DND-41 (cell line): Measurements from ENCODE around the gene BIN2.
A peak's percentile ranks its signal among the peaks of the same experiment; 100 is the strongest.

Experiments
- ATAC-seq: fragments of 200-7000 bp; cut with Tn5 transposase; 3 replicates; pipeline ENCODE4 v1.9.1; 2021; ENCODE audit warnings: low read depth; ENCODE audit not compliant: insufficient read depth
- DNase-seq: peaks from one replicate; pipeline ENCODE4 v3.0.0-alpha.2; 2020
- H2AFZ ChIP-seq: 2 replicates; pipeline ENCODE4 v1.6.0; 2012; ENCODE audit warnings: low read depth, low read length
- H3K27ac ChIP-seq: 2 replicates; pipeline ENCODE4 v1.5.1; 2012; ENCODE audit warnings: low read length, inconsistent platforms
- H3K27me3 ChIP-seq: fragments of 200-600 bp; sonication (generic); 2 replicates; pipeline ENCODE4 v1.6.0; 2012; ENCODE audit warnings: low read length, mild to moderate bottlenecking, inconsistent platforms; ENCODE audit not compliant: insufficient read depth, poor library complexity
- H3K36me3 ChIP-seq: 2 replicates; pipeline ENCODE4 v1.5.1; 2012; ENCODE audit warnings: low read length, inconsistent platforms; ENCODE audit not compliant: insufficient read depth
- H3K4me1 ChIP-seq: 2 replicates; pipeline ENCODE4 v1.5.1; 2012; ENCODE audit warnings: mild to moderate bottlenecking, low read length; ENCODE audit not compliant: insufficient read depth
- H3K4me2 ChIP-seq: 2 replicates; pipeline ENCODE4 v1.6.0; 2012; ENCODE audit warnings: mild to moderate bottlenecking, moderate library complexity, low read length, inconsistent platforms; ENCODE audit not compliant: insufficient read depth
- H3K4me3 ChIP-seq, 2 experiments: fragments of 200-600 bp in 1 of 2; shearing (Covaris generic) in 1 of 2; 2 replicates each; pipeline ENCODE4 v1.5.1; 2012 to 2016; ENCODE audit warnings: inconsistent platforms in 2 of 2, low read length in 2 of 2, mild to moderate bottlenecking in 2 of 2, low read depth in 1 of 2, moderate library complexity in 1 of 2
- H3K79me2 ChIP-seq: 2 replicates; pipeline ENCODE4 v1.6.0; 2012; ENCODE audit warnings: low read length, inconsistent platforms; ENCODE audit not compliant: insufficient read depth
- H3K9ac ChIP-seq: 2 replicates; pipeline ENCODE4 v1.6.0; 2012; ENCODE audit warnings: low read depth, mild to moderate bottlenecking, inconsistent platforms, low read length, moderate library complexity
- H3K9me3 ChIP-seq: 2 replicates; pipeline ENCODE4 v1.5.1; 2012; ENCODE audit warnings: low read length, moderate library complexity, mild to moderate bottlenecking, inconsistent platforms; ENCODE audit not compliant: insufficient read depth, severe bottlenecking
- H4K20me1 ChIP-seq: 2 replicates; pipeline ENCODE4 v1.6.0; 2012; ENCODE audit warnings: low read length; ENCODE audit not compliant: insufficient read depth
- EZH2 ChIP-seq: IDR thresholded peaks from 3 replicates; pipeline ENCODE4 v1.6.1; 2012; ENCODE audit warnings: borderline replicate concordance, low read depth, mild to moderate bottlenecking, moderate library complexity, low read length, inconsistent platforms; ENCODE audit not compliant: severe bottlenecking
- TF ChIP-seq, protein P1 (sequence below): IDR thresholded peaks from 2 replicates; pipeline ENCODE4 v1.5.1; 2012; ENCODE audit warnings: borderline replicate concordance, low read length, moderate library complexity, mild to moderate bottlenecking; ENCODE audit not compliant: poor library complexity, severe bottlenecking; ENCODE audit errors: extremely low read depth

BIN2 gene

DNA sequence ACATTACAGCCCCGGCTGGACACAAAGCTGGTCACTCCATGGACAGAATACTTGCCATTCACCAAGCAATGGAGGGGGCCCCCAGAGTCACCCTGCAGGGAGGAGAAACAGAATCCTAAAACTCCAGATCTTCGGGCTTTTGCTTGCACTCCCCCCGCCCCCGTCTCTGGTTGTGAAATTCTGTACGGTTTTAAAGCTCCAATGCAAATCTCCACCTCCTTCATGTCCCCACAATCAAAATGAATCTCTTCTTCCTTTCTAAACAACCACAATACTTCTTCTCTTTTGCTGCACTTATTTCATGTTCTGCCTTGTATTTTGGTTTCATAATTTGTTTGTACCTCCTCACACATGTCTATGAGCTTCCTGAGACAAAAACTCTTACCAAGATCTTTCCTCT lies 5.8 kb upstream of the BIN2 start:
- no peak overlapping the region for H3K4me2 ChIP-seq
- DNase-seq (no peak), ATAC-seq (no peak)
- no peaks in the 10 kb centered on the region for H4K20me1 ChIP-seq
- H3K27ac ChIP-seq, result peak overlapping the region; percentile 31; the same call in 1 of the 2 replicates
- H3K4me3 ChIP-seq, result no peak overlapping the region
- H3K27me3 ChIP-seq, result no peaks in the 10 kb centered on the region
- H3K79me2 ChIP-seq, result no peaks in the 10 kb centered on the region
- H3K9ac ChIP-seq, result no peak overlapping the region
- no peaks in the 10 kb centered on the region for H3K9me3 ChIP-seq
- peak overlapping the region; percentile 27; the same call in 1 of the 2 replicates for H2AFZ ChIP-seq
- H3K4me1 ChIP-seq, result peaks cover 31% of the 10 kb centered on the region
- H3K36me3 ChIP-seq, result no peaks in the 10 kb centered on the region
- TF ChIP-seq EZH2, result no peak
- TF ChIP-seq, protein P1, sequence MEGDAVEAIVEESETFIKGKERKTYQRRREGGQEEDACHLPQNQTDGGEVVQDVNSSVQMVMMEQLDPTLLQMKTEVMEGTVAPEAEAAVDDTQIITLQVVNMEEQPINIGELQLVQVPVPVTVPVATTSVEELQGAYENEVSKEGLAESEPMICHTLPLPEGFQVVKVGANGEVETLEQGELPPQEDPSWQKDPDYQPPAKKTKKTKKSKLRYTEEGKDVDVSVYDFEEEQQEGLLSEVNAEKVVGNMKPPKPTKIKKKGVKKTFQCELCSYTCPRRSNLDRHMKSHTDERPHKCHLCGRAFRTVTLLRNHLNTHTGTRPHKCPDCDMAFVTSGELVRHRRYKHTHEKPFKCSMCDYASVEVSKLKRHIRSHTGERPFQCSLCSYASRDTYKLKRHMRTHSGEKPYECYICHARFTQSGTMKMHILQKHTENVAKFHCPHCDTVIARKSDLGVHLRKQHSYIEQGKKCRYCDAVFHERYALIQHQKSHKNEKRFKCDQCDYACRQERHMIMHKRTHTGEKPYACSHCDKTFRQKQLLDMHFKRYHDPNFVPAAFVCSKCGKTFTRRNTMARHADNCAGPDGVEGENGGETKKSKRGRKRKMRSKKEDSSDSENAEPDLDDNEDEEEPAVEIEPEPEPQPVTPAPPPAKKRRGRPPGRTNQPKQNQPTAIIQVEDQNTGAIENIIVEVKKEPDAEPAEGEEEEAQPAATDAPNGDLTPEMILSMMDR, result no peak

DNA sequence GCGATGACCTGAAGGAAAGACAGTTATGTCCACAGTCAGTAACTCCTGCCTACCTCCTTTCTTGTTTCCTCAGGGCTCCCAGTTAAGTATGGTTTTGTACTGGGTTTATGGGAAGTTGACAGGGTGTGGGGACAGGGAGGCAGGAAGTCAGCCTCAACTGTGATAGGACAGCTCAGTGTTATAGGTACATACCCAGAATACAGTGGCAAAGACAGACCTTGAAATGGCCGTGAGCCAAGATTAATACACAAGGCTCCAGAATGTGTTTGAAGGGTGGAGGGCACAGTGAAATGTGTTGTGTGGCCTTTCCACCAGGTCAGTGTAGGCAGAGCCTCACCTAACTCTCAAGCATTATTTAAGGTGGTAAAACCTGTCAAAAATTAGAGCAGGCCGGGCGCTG lies 4.6 kb upstream of the BIN2 start:
- Histone ChIP-seq H3K9ac (no peak overlapping the region), H4K20me1 (no peaks in the 10 kb centered on the region), H3K27ac (no peak overlapping the region), H3K4me1 (peaks cover 41% of the 10 kb centered on the region), H3K4me3 (no peak overlapping the region), H3K27me3 (no peaks in the 10 kb centered on the region), H3K79me2 (peaks cover 3% of the 10 kb centered on the region), H2AFZ (no peak overlapping the region), H3K36me3 (no peaks in the 10 kb centered on the region), H3K9me3 (no peaks in the 10 kb centered on the region), H3K4me2 (no peak overlapping the region)
- no peak for ATAC-seq
- TF ChIP-seq EZH2, result no peak
- TF ChIP-seq, protein P1, result no peak
- no peak for DNase-seq

DNA sequence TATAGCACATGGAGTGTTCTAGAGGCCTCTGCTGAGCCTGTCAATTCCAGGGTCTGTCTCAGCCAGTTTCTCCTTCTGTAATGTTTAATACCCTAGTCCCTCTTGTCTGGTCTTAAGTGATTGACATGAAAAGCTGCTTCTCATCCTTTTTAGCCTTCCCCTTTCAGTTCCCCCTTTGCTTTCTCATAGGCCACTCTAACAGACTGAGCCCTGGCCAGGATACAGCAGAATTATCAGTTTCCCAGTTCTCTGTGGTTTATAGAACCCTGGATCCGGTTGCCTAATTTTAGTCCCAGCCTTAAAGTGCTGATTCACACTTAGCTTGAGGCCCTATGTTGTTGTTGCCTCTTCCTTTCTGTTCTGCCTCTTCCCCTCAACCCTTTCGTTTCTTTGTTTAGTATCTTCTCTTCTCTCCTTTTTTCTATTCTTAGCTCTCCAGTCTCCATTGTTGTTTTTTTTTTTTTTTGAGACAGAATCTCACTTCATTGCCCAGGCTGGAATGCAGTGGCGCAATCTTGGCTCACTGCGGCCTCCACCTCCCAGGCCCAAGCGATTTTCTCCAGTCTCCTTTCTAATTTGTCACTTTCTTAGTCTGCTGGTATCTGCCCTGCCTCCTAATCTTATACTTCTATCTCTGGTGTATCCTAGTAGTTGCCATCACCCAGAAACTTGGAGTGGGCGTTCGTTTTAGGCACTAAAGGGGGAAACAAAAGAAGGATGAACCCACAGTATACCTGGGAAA lies 2.9 kb upstream of the BIN2 start:
- Histone ChIP-seq H3K79me2 (peaks cover 15% of the 10 kb centered on the region), H3K36me3 (no peaks in the 10 kb centered on the region), H2AFZ (peak overlapping the region; percentile 64), H4K20me1 (no peaks in the 10 kb centered on the region), H3K4me3 (no peak overlapping the region), H3K27ac (peak overlapping the region; percentile 66), H3K9ac (peak overlapping the region; percentile 31), H3K4me2 (peak overlapping the region; percentile 15; the same call in 1 of the 2 replicates), H3K27me3 (no peaks in the 10 kb centered on the region), H3K9me3 (no peaks in the 10 kb centered on the region), H3K4me1 (peaks cover 59% of the 10 kb centered on the region)
- peak; percentile 64 for DNase-seq
- TF ChIP-seq, protein P1, result no peak
- TF ChIP-seq EZH2, result no peak
- peak; percentile 70 for ATAC-seq
